ENCODE data around the gene C11orf58.

Gene C11orf58

GRCh38 chr11:16805938-16806337 is 67.5 kb downstream of the C11orf58 start:
- DNase-seq: no peak

- DNase-seq: no peak
Observed at GRCh38 chr11:16806791-16807190, 68.3 kb downstream of the C11orf58 start.

GRCh38 chr11:16807306-16807705 is 68.9 kb downstream of the C11orf58 start:
- DNase-seq: no peak
